Fibroblast of lung (primary cell): Measurements from ENCODE around the gene CHMP4B.

Source experiments
- CTCF ChIP-seq, 2 donors: IDR thresholded peaks in 1 of 2; conservative IDR thresholded peaks in 1 of 2; 1 replicate in 1 of 2; 2 replicates in 1 of 2; pipeline ENCODE4 v1.5.1; 2011 to 2012; ENCODE audit warnings: low read length in 2 of 2, control low read depth in 1 of 2, inconsistent platforms in 1 of 2, low read depth in 1 of 2, mild to moderate bottlenecking in 1 of 2
- EZH2 ChIP-seq: IDR thresholded peaks from 2 replicates; pipeline ENCODE4 v1.5.1; 2012; ENCODE audit warnings: low read length, control low read depth, mild to moderate bottlenecking; ENCODE audit errors: missing control alignments

DNA sequence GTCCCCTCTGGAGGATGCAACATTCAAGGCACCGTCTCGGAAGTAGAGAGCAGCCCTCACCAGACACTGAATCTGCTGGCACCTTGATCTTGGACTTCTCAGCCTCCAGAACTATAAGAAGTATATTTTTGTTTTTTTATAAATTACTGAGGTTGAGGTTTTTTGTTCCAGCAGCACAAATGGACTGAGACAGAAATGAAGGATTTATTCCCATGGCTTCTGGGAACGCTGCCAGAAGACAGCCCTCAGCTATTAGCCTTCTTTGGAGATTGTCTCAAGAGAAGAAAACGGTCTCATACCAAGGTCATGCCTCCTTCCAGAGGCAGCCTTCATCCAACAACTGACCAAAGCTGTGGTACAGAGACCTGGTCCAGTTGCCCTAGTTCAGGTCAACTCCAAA is 85.4 kb downstream of the CHMP4B start:
- no peak for TF ChIP-seq EZH2
- TF ChIP-seq CTCF (conservative IDR thresholded peaks at IDR 0.05 in 1 of 2, IDR thresholded peaks at IDR 0.05 in 1 of 2; ENCODE audit: low read depth in 1 of 2, low read length in 2 of 2) = no peak
